ENCODE data around the gene RGS10. TPM values are rescaled to one million over a fixed set of nuclear protein-coding genes. Genes with fewer than 3 reads are reported as not detected.

RGS10 gene
- total and polyA plus RNA-seq, 2 of the 8 experiments (the other 6 are each of a cell fraction or from before 2014, with no cell fraction given) = 5.5 to 13.1 TPM

- no peak for DNase-seq (ENCODE audit: low read depth in 1 of 2, low spot score in 2 of 2)
- no peak overlapping the region for H2BK5ac ChIP-seq (ENCODE audit: low read depth, low read length)
- no peak overlapping the region for H3K18ac ChIP-seq (ENCODE audit: extremely low read depth, low read length)
- H3K79me2 ChIP-seq (ENCODE audit: control insufficient read depth in 1 of 2, insufficient read depth in 2 of 2, low read length in 2 of 2) = no peaks in the 10 kb centered on the region
- no peak overlapping the region for H3K4me2 ChIP-seq (ENCODE audit: insufficient read depth in 1 of 2, low read depth in 2 of 2, low read length in 2 of 2)
- H2BK20ac ChIP-seq (ENCODE audit: low read length) = no peak overlapping the region
- H4K91ac ChIP-seq (replicated peaks; ENCODE audit: insufficient read length, low read length) = no peak overlapping the region
- H2AK5ac ChIP-seq (ENCODE audit: low read depth, low read length) = no peak overlapping the region
- no peak overlapping the region for H3K27ac ChIP-seq (ENCODE audit: low read depth, low read length)
- peaks cover 0 to under 1% (median 0%) of the 10 kb centered on the region in 4 experiments; a peak in 2 of 7 replicates for H3K27me3 ChIP-seq (replicated peaks in 1 of 4; ENCODE audit: control insufficient read depth in 3 of 4, extremely low read depth in 1 of 4, insufficient read depth in 3 of 4, low read length in 3 of 4)
- no peak overlapping the region for H3K4ac ChIP-seq (replicated peaks; ENCODE audit: insufficient read length, low read depth, low read length)
- WGBS, 2 experiments (ENCODE audit: extremely low coverage in 1 of 2, insufficient coverage in 1 of 2, insufficient read length in 1 of 2, insufficient replicate concordance in 2 of 2, low coverage in 1 of 2, low lambda C conversion rate in 2 of 2, missing lambda C conversion rate in 1 of 2) = 84% methylated on average over 2 of the region's 2 CpGs; no CpG with 5 or more reads in 1 of the 2 experiments
- ChIA-PET CTCF (ENCODE audit: partially characterized antibody) (interaction anchor here (0.7 to 1.6 kb wide), 4 partner anchors 10 to 773 kb away, joined by 3 to 5 read pairs (median 4); no protein-coding TSS in a partner anchor), POLR2A (ENCODE audit: partially characterized antibody) (no interaction called here)
- no peaks in the 10 kb centered on the region for H3K9me3 ChIP-seq (ENCODE audit: insufficient read depth in 2 of 2, low read depth in 1 of 2, low read length in 1 of 2)
- peaks cover 0 to under 1% (median 0%) of the 10 kb centered on the region in 4 experiments; a peak in 1 of 7 replicates for H3K4me1 ChIP-seq (replicated peaks in 1 of 4; ENCODE audit: control insufficient read depth in 3 of 4, insufficient read depth in 4 of 4, low read length in 3 of 4)
- no peak for FAIRE-seq
- H2BK15ac ChIP-seq (ENCODE audit: low read length) = no peak overlapping the region
- H4K5ac ChIP-seq (ENCODE audit: insufficient read length, low read depth, low read length) = no peak overlapping the region
- no peak overlapping the region for H3K4me3 ChIP-seq (ENCODE audit: extremely low read depth in 1 of 4, insufficient read depth in 2 of 4, low read depth in 3 of 4, low read length in 4 of 4)
- H3K9ac ChIP-seq (replicated peaks in 1 of 4; ENCODE audit: extremely low read depth in 1 of 4, low read depth in 3 of 4, low read length in 3 of 4) = no peak overlapping the region
- no peaks in the 10 kb centered on the region for H3K36me3 ChIP-seq (ENCODE audit: control insufficient read depth in 2 of 4, insufficient read depth in 4 of 4, low read length in 3 of 4)
- H2BK12ac ChIP-seq (ENCODE audit: low read depth, low read length) = no peak overlapping the region
- no peak overlapping the region for H3K23ac ChIP-seq (ENCODE audit: insufficient read length)
- H4K20me1 ChIP-seq (replicated peaks in 1 of 2; ENCODE audit: control insufficient read depth in 1 of 2, insufficient read depth in 2 of 2, low read length in 2 of 2) = no peaks in the 10 kb centered on the region
- H3K23me2 ChIP-seq (ENCODE audit: low read depth, low read length) = no peaks in the 10 kb centered on the region
- H3K14ac ChIP-seq (ENCODE audit: insufficient read length) = no peak overlapping the region
- no peak overlapping the region for H4K8ac ChIP-seq (ENCODE audit: extremely low read depth, insufficient read depth, low read length)
- no peak overlapping the region for H2BK120ac ChIP-seq (replicated peaks; ENCODE audit: low read depth, low read length)
- no peak overlapping the region for H3K56ac ChIP-seq (replicated peaks; ENCODE audit: insufficient read length, low read depth, low read length)
- no peak overlapping the region for H2AFZ ChIP-seq (ENCODE audit: low read length)
- H3K79me1 ChIP-seq (ENCODE audit: low read depth, low read length) = no peaks in the 10 kb centered on the region
- TF ChIP-seq EP300 (IDR thresholded peaks at IDR 0.05; ENCODE audit: borderline replicate concordance in 1 of 2, low read depth in 2 of 2, low read length in 2 of 2) = no peak
- no peak for TF ChIP-seq ZNF274 (IDR thresholded peaks at IDR 0.05; ENCODE audit: borderline replicate concordance, extremely low read depth, low read length)
- TF ChIP-seq TAF1 (IDR thresholded peaks at IDR 0.05; ENCODE audit: low read depth, low read length) = no peak
- TF ChIP-seq TCF12 (IDR thresholded peaks at IDR 0.05; ENCODE audit: low read depth, low read length) = no peak
Measured at GRCh38 chr10:119549247-119549999, 6.9 kb upstream of the RGS10 start.

All from H1 (cell line).